GM18868 (cell line): ENCODE measurements around the gene TCF12.

Experiments
- ATAC-seq: cut with Tn5 transposase; IDR thresholded peaks from one replicate; pipeline ENCODE4 v1.9.1; 2021; ENCODE audit warnings: mild to moderate bottlenecking, moderate library complexity; ENCODE audit not compliant: unreplicated experiment

Gene TCF12

GRCh38 chr15:56918046-56918938 lies at the start of gene TCF12:
TCF12 (plus strand) TSS chr15:56918644; CDS start chr15:56919914, 1,270 bp downstream.
- ATAC-seq: peak; percentile 76

- no peak for ATAC-seq
Measured at GRCh38 chr15:56869573-56869972, 48.9 kb upstream of the TCF12 start.

- no peak for ATAC-seq
Measured at GRCh38 chr15:56871185-56871584, 47.3 kb upstream of the TCF12 start.

GRCh38 chr15:56871867-56872266 lies 46.6 kb upstream of the TCF12 start:
- no peak for ATAC-seq

- ATAC-seq: no peak
Measured at GRCh38 chr15:56877255-56877970, 41.0 kb upstream of the TCF12 start.

GRCh38 chr15:56879502-56879901 lies 38.9 kb upstream of the TCF12 start:
- no peak for ATAC-seq

GRCh38 chr15:56883088-56883487 lies 35.4 kb upstream of the TCF12 start:
- no peak for ATAC-seq

GRCh38 chr15:56886363-56886931 lies 32.0 kb upstream of the TCF12 start:
- ATAC-seq: no peak

- peak; percentile 93 for ATAC-seq
Measured at GRCh38 chr15:56886932-56887781, 31.3 kb upstream of the TCF12 start.

GRCh38 chr15:56887782-56888438 lies 30.5 kb upstream of the TCF12 start:
- ATAC-seq: no peak

GRCh38 chr15:56890038-56890437 lies 28.4 kb upstream of the TCF12 start:
- ATAC-seq: no peak

GRCh38 chr15:56891852-56892440 lies 26.5 kb upstream of the TCF12 start:
- ATAC-seq: no peak

- no peak for ATAC-seq
Measured at GRCh38 chr15:56892659-56893363, 25.6 kb upstream of the TCF12 start.

GRCh38 chr15:56893364-56893678 lies 25.1 kb upstream of the TCF12 start:
- ATAC-seq: no peak

- no peak for ATAC-seq
Measured at GRCh38 chr15:56894601-56895000, 23.8 kb upstream of the TCF12 start.

GRCh38 chr15:56901931-56902330 lies 16.5 kb upstream of the TCF12 start:
- no peak for ATAC-seq

GRCh38 chr15:56906766-56907165 lies 11.7 kb upstream of the TCF12 start:
- ATAC-seq: no peak

GRCh38 chr15:56910801-56911200 lies 7.6 kb upstream of the TCF12 start:
- ATAC-seq: no peak

- no peak for ATAC-seq
Measured at GRCh38 chr15:56913241-56913640, 5.2 kb upstream of the TCF12 start.
